ENCODE data around the gene ZNRD2.

DNA sequence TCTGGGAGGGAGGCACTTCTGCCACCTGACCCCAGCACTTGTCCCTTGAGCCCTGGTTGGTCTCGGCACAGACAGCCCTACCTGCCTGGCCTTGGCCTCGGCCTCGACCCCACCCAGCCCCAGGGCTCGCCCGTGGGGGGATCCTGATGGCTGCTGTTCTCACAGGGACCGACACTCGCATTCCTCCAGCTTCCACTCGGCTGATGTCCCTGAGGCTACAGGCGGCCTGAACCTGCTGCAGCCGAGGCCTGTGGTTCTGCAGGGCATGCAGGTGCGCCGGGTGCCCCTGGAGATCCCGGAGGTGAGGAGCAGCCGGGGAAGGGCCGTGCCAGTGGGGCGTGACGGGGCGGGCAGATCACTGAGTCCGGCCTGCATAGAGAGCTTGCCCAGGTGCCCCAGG is 50.4 kb downstream of the ZNRD2 start:
- no peak for TF ChIP-seq CTCF (IDR thresholded peaks at IDR 0.05; ENCODE audit: low read length)
- no peak for TF ChIP-seq EZH2 (optimal IDR thresholded peaks at IDR 0.05; ENCODE audit: low read depth, low read length)
